Left ventricle myocardium inferior (tissue), 1 donor: ENCODE measurements around the gene COMMD3. TPM values are rescaled to one million over a fixed set of nuclear protein-coding genes. Genes with fewer than 3 reads are reported as not detected.
"Not testable (repeated sequence)": the region's sequence is repeated elsewhere in the genome, so short reads cannot be mapped to it uniquely, and the experiment has no call there.

Experiments
- DNase-seq: peaks from one replicate; pipeline ENCODE4 v3.0.0-alpha.2; 2020
- H3K27ac ChIP-seq: fragments of 200-600 bp; replicated peaks from 2 replicates; pipeline ENCODE4 v1.8.0; 2021
- H3K27me3 ChIP-seq: fragments of 200-600 bp; 2 replicates; pipeline ENCODE4 v1.8.0; 2021; ENCODE audit warnings: low read depth
- H3K36me3 ChIP-seq: fragments of 200-600 bp; 2 replicates; pipeline ENCODE4 v1.8.0; 2021
- H3K4me1 ChIP-seq: fragments of 200-600 bp; 2 replicates; pipeline ENCODE4 v1.8.0; 2021
- H3K4me3 ChIP-seq: fragments of 200-600 bp; 2 replicates; pipeline ENCODE4 v1.8.0; 2021; ENCODE audit warnings: mild to moderate bottlenecking, moderate library complexity
- H3K9me3 ChIP-seq: fragments of 200-600 bp; replicated peaks from 2 replicates; pipeline ENCODE4 v1.8.0; 2021
- CTCF ChIP-seq: fragments of 200-600 bp; IDR thresholded peaks from 2 replicates; pipeline ENCODE4 v1.8.0; 2021; ENCODE audit warnings: antibody characterized with exemption, mild to moderate bottlenecking, borderline replicate concordance
- intact Hi-C: fragments of 100-400 bp; cut with micrococcal nuclease; formaldehyde crosslinking; loops from one replicate; pipeline ENCODE4 v1.11.0; 2022
- total RNA-seq: library from RNA; stranded (reverse); fragmentation: NEBNext Ultra II Directional; extraction: Animal tissue kit (Norgen Biotek cat#: 25700); gene quantifications from one replicate; pipeline ENCODE4 v1.2.1, GENCODE V29; 2021
- donor health status: DM: no; HTN: yes; CAD: no; lungs with severe emphysema.

COMMD3 gene
- total RNA-seq, 1 donor from 2014 or later, result 89.7 TPM

GRCh38 chr10:22305721-22306120 is 10.5 kb upstream of the COMMD3 start:
- peaks cover 6% of the 10 kb centered on the region for H3K9me3 ChIP-seq
- no peak overlapping the region for H3K27ac ChIP-seq
- TF ChIP-seq CTCF, result no peak
- intact Hi-C loops, result no loop called here
- DNase-seq, result no peak
- no peak overlapping the region for H3K4me3 ChIP-seq
- H3K4me1 ChIP-seq, result no peaks in the 10 kb centered on the region
- no peaks in the 10 kb centered on the region for H3K36me3 ChIP-seq
- H3K27me3 ChIP-seq, result no peaks in the 10 kb centered on the region

GRCh38 chr10:22308390-22308789 is 7.8 kb upstream of the COMMD3 start:
- intact Hi-C loops, result no loop called here
- no peak for DNase-seq

GRCh38 chr10:22309180-22310000 is 6.8 kb upstream of the COMMD3 start:
- DNase-seq, result no peak
- TF ChIP-seq CTCF, result no peak
- no peak overlapping the region for H3K4me3 ChIP-seq
- H3K27me3 ChIP-seq, result no peaks in the 10 kb centered on the region
- no peak overlapping the region for H3K27ac ChIP-seq
- no peaks in the 10 kb centered on the region for H3K36me3 ChIP-seq
- H3K4me1 ChIP-seq, result no peaks in the 10 kb centered on the region
- H3K9me3 ChIP-seq, result peaks cover 1% of the 10 kb centered on the region
- intact Hi-C loops, result no loop called here

More at GRCh38 chr10:22308390-22308789, 7.8 kb upstream of the COMMD3 start:
- no peak overlapping the region for H3K4me3 ChIP-seq
- H3K27me3 ChIP-seq, result no peaks in the 10 kb centered on the region
- no peak overlapping the region for H3K27ac ChIP-seq
- no peaks in the 10 kb centered on the region for H3K36me3 ChIP-seq
- H3K4me1 ChIP-seq, result no peaks in the 10 kb centered on the region
- no peak for TF ChIP-seq CTCF
- peaks cover 6% of the 10 kb centered on the region for H3K9me3 ChIP-seq

GRCh38 chr10:22310012-22310411 is 6.2 kb upstream of the COMMD3 start:
- H3K36me3 ChIP-seq, DNase-seq: not testable (repeated sequence)
- intact Hi-C loops, result loop anchor here (10.0 kb wide), 1 partner anchor 305 kb away; the partner anchor contains the start of gene DNAJC1

GRCh38 chr10:22310928-22311327 is 5.3 kb upstream of the COMMD3 start:
- H3K4me3 ChIP-seq, result no peak overlapping the region
- intact Hi-C loops, result loop anchor here (10.0 kb wide), 1 partner anchor 306 kb away; the partner anchor contains the start of gene DNAJC1
- no peaks in the 10 kb centered on the region for H3K36me3 ChIP-seq
- no peak for DNase-seq
- no peaks in the 10 kb centered on the region for H3K27me3 ChIP-seq
- H3K27ac ChIP-seq, result no peak overlapping the region
- TF ChIP-seq CTCF, result no peak
- peaks cover 13% of the 10 kb centered on the region for H3K4me1 ChIP-seq
- no peaks in the 10 kb centered on the region for H3K9me3 ChIP-seq

More at GRCh38 chr10:22310012-22310411, 6.2 kb upstream of the COMMD3 start:
- H3K4me3 ChIP-seq, H3K9me3 ChIP-seq, H3K4me1 ChIP-seq, H3K27me3 ChIP-seq, H3K27ac ChIP-seq: not testable (repeated sequence)

GRCh38 chr10:22314852-22315251 is 1.3 kb upstream of the COMMD3 start:
- no peak for TF ChIP-seq CTCF
- peak overlapping the region; percentile 85 for H3K4me3 ChIP-seq
- H3K27ac ChIP-seq, result peak overlapping the region; percentile 97
- H3K9me3 ChIP-seq, result no peaks in the 10 kb centered on the region
- H3K4me1 ChIP-seq, result peaks cover 47% of the 10 kb centered on the region
- DNase-seq, result no peak
- no peaks in the 10 kb centered on the region for H3K36me3 ChIP-seq
- intact Hi-C loops, result loop anchor here (10.0 kb wide), 1 partner anchor 310 kb away; the partner anchor contains the start of gene DNAJC1
- H3K27me3 ChIP-seq, result no peaks in the 10 kb centered on the region
